ENCODE results near the gene SLC25A19.

The SLC25A19 gene

GRCh38 chr17:75241502-75241901 lies 47.7 kb downstream of the SLC25A19 start:
- H3K27me3 ChIP-seq, result no peaks in the 10 kb centered on the region
- no peak overlapping the region for H3K4me3 ChIP-seq (ENCODE audit: low read depth in 1 of 2, low read length in 1 of 2)
- H3K36me3 ChIP-seq, result peaks cover 90% of the 10 kb centered on the region
- peaks cover 18 to 21% of the 10 kb centered on the region in 2 experiments for H3K4me1 ChIP-seq (ENCODE audit: control insufficient read depth in 1 of 2, insufficient read depth in 1 of 2, low read depth in 1 of 2, low read length in 1 of 2)
- no peak for TF ChIP-seq CTCF (IDR thresholded peaks at IDR 0.05)
- H3K9me3 ChIP-seq, result no peaks in the 10 kb centered on the region
- H3K27ac ChIP-seq, result no peak overlapping the region

GRCh38 chr17:75241143-75241430 lies 48.1 kb downstream of the SLC25A19 start:
- no peaks in the 10 kb centered on the region for H3K27me3 ChIP-seq
- peaks cover 90% of the 10 kb centered on the region for H3K36me3 ChIP-seq
- TF ChIP-seq CTCF (IDR thresholded peaks at IDR 0.05), result no peak
- no peaks in the 10 kb centered on the region for H3K9me3 ChIP-seq
- H3K4me1 ChIP-seq (ENCODE audit: control insufficient read depth in 1 of 2, insufficient read depth in 1 of 2, low read depth in 1 of 2, low read length in 1 of 2), result peaks cover 18 to 21% of the 10 kb centered on the region in 2 experiments
- no peak overlapping the region for H3K27ac ChIP-seq
- H3K4me3 ChIP-seq (ENCODE audit: low read depth in 1 of 2, low read length in 1 of 2), result no peak overlapping the region

- H3K36me3 ChIP-seq, result peaks cover 90% of the 10 kb centered on the region
- H3K9me3 ChIP-seq, result no peaks in the 10 kb centered on the region
- no peak for TF ChIP-seq CTCF (IDR thresholded peaks at IDR 0.05)
- H3K4me1 ChIP-seq (ENCODE audit: control insufficient read depth in 1 of 2, insufficient read depth in 1 of 2, low read depth in 1 of 2, low read length in 1 of 2), result peaks cover 18 to 19% of the 10 kb centered on the region in 2 experiments
- no peak overlapping the region for H3K4me3 ChIP-seq (ENCODE audit: low read depth in 1 of 2, low read length in 1 of 2)
- no peaks in the 10 kb centered on the region for H3K27me3 ChIP-seq
- H3K27ac ChIP-seq, result no peak overlapping the region
These were observed 48.7 kb downstream of the SLC25A19 start for GRCh38 chr17:75240394-75241142.

GRCh38 chr17:75239778-75240393 lies 49.3 kb downstream of the SLC25A19 start:
- no peak for TF ChIP-seq CTCF (IDR thresholded peaks at IDR 0.05)
- H3K9me3 ChIP-seq, result no peaks in the 10 kb centered on the region
- H3K4me3 ChIP-seq (ENCODE audit: low read depth in 1 of 2, low read length in 1 of 2), result no peak overlapping the region
- no peaks in the 10 kb centered on the region for H3K27me3 ChIP-seq
- H3K27ac ChIP-seq, result no peak overlapping the region
- peaks cover 11 to 12% of the 10 kb centered on the region in 2 experiments for H3K4me1 ChIP-seq (ENCODE audit: control insufficient read depth in 1 of 2, insufficient read depth in 1 of 2, low read depth in 1 of 2, low read length in 1 of 2)
- H3K36me3 ChIP-seq, result peaks cover 92% of the 10 kb centered on the region

GRCh38 chr17:75239214-75239613 lies 50.0 kb downstream of the SLC25A19 start:
- Histone ChIP-seq H3K27me3 (no peaks in the 10 kb centered on the region), H3K9me3 (no peaks in the 10 kb centered on the region), H3K4me3 (ENCODE audit: low read depth in 1 of 2, low read length in 1 of 2) (no peak overlapping the region), H3K36me3 (peaks cover 99% of the 10 kb centered on the region), H3K4me1 (ENCODE audit: control insufficient read depth in 1 of 2, insufficient read depth in 1 of 2, low read depth in 1 of 2, low read length in 1 of 2) (peaks cover 5 to 6% of the 10 kb centered on the region in 2 experiments), H3K27ac (peak overlapping the region; percentile 17)
- TF ChIP-seq CTCF (IDR thresholded peaks at IDR 0.05), result no peak

Data from neutrophil (primary cell).